Muscle layer of duodenum (tissue), 2 donors: ENCODE results near the gene ZNF581.
A peak's percentile ranks its signal among the peaks of the same experiment; 100 is the strongest.

ENCODE experiments used
- H3K27ac ChIP-seq: one replicate; pipeline ENCODE4 v1.7.0; 2013; ENCODE audit warnings: mild to moderate bottlenecking, low read length
- H3K27me3 ChIP-seq: one replicate; pipeline ENCODE4 v1.7.0; 2013; ENCODE audit warnings: low read depth, mild to moderate bottlenecking, control low read depth, low read length
- H3K36me3 ChIP-seq, 2 donors: one replicate each; pipeline ENCODE4 v1.7.0; 2013; ENCODE audit warnings: low read length in 2 of 2, control low read depth in 1 of 2, mild to moderate bottlenecking in 1 of 2; ENCODE audit not compliant: insufficient read depth in 2 of 2, control insufficient read depth in 1 of 2
- H3K4me1 ChIP-seq, 2 donors: one replicate each; pipeline ENCODE4 v1.7.0; 2013; ENCODE audit warnings: low read length in 2 of 2, mild to moderate bottlenecking in 2 of 2, control low read depth in 1 of 2, moderate library complexity in 1 of 2; ENCODE audit not compliant: insufficient read depth in 2 of 2, control insufficient read depth in 1 of 2
- H3K4me3 ChIP-seq, 2 donors: one replicate each; pipeline ENCODE4 v1.7.0; 2013; ENCODE audit warnings: low read length in 2 of 2, low read depth in 1 of 2, mild to moderate bottlenecking in 1 of 2
- H3K9me3 ChIP-seq, 2 donors: one replicate each; pipeline ENCODE4 v1.7.0; 2013; ENCODE audit warnings: low read length in 2 of 2, control low read depth in 1 of 2, mild to moderate bottlenecking in 1 of 2; ENCODE audit not compliant: control insufficient read depth in 1 of 2
- donor health status: healthy.

Gene ZNF581

DNA sequence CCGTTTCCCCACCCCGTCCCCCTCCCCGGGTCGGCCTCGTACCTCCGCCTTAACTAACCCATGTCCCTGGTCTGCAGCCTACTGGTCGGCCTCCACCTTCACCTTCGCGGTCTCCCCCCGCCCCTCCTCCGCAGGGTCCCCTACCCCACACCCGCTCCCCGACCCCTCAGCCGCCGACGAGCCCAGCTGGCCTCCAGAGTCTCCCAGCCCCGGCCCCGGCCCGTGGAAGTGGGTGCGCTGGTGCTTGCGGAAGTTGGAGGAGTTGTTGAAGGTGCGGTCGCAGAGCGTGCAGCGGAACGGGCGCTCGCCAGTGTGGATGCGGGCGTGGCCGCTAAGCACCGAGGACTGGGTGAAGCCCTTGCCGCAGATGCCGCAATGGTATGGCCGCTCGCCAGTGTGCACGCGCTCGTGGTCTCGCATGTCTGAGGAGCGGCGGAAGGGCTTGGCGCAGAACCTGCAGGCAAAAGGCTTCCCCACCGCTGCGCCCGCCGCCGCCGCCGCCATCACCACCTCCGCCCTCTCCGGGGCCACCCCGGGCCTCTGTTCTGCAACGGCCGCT lies 21.7 kb upstream of the ZNF581 start:
- H3K4me1 ChIP-seq: peaks cover 0 to 15% of the 10 kb centered on the region in 2 donors
- no peak overlapping the region for H3K4me3 ChIP-seq
- no peak overlapping the region for H3K27ac ChIP-seq
- H3K9me3 ChIP-seq: no peaks in the 10 kb centered on the region
- H3K27me3 ChIP-seq: no peaks in the 10 kb centered on the region
- peaks cover 3 to 27% of the 10 kb centered on the region in 2 donors for H3K36me3 ChIP-seq

DNA sequence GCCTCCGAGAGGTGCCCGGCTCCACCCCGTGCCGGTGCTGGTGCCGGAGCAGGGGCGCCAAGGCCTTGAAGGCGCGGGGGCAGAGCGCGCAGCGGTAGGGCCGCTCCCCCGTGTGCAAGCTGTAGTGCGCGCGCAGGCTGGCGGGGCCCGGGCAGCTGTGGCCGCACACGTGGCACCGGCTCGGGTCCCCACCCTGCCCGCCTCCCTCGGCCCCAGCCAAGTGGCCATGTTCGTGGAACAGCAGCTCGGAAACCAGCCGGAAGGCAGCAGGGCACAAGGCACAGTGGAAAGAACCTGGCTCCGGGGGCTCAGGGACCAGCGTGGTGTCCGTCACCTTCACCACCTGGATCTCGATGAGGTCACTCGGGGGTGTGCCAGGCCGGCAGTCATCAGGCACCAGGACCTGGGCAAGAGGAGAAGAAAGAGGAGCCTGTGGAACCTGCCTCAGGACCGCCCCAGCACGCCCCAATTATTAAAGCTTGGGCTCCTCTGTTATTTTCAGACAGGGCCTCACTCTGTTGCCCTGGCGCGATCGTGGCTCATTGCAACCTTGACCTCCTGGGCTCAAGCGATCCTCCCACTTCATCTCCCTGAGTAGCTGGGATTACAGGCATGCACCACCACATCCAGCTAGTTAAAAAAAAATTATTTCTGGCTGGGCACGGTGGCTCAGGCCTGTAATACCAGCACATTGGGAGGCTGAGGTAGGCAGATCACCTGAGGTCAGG lies 21.0 kb upstream of the ZNF581 start:
- Histone ChIP-seq H3K27ac (no peak overlapping the region), H3K9me3 (no peaks in the 10 kb centered on the region), H3K4me1 (peaks cover 0 to 15% of the 10 kb centered on the region in 2 donors), H3K36me3 (peaks cover 3 to 22% of the 10 kb centered on the region in 2 donors), H3K27me3 (no peaks in the 10 kb centered on the region), H3K4me3 (no peak overlapping the region)

DNA sequence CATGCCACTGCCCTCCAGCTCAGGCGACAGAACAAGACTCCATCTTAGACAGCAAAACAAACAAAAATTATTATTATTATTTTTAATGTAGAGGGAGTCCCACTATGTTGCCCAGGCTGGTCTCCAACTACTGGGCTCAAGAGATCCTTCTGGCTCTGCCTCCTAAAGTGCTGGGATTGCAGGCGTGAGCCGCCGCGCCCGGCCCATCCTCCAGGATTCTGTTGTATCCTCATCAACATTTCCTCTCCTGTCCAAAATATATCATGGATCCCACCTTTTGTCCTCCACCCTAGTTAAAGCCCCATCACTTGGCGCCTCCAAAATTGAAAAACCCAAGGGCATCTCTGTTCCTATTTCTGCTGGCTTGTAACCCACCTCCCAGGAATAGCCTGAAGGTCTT lies 20.3 kb upstream of the ZNF581 start:
- no peak overlapping the region for H3K27ac ChIP-seq

GRCh38 chr19:55623561-55623960 lies 19.9 kb upstream of the ZNF581 start:
- peak overlapping the region in 1 of 2 donors; percentile 13 for H3K4me3 ChIP-seq
- H3K9me3 ChIP-seq: no peaks in the 10 kb centered on the region
- H3K27ac ChIP-seq: no peak overlapping the region
- H3K36me3 ChIP-seq: peaks cover 3 to 19% of the 10 kb centered on the region in 2 donors
- no peaks in the 10 kb centered on the region for H3K27me3 ChIP-seq
- peaks cover 0 to 15% of the 10 kb centered on the region in 2 donors for H3K4me1 ChIP-seq

More for the DNA sequence above, 20.3 kb upstream of the ZNF581 start:
- Histone ChIP-seq H3K4me1 (peaks cover 0 to 15% of the 10 kb centered on the region in 2 donors), H3K27me3 (no peaks in the 10 kb centered on the region), H3K36me3 (peaks cover 3 to 19% of the 10 kb centered on the region in 2 donors), H3K4me3 (no peak overlapping the region), H3K9me3 (no peaks in the 10 kb centered on the region)

DNA sequence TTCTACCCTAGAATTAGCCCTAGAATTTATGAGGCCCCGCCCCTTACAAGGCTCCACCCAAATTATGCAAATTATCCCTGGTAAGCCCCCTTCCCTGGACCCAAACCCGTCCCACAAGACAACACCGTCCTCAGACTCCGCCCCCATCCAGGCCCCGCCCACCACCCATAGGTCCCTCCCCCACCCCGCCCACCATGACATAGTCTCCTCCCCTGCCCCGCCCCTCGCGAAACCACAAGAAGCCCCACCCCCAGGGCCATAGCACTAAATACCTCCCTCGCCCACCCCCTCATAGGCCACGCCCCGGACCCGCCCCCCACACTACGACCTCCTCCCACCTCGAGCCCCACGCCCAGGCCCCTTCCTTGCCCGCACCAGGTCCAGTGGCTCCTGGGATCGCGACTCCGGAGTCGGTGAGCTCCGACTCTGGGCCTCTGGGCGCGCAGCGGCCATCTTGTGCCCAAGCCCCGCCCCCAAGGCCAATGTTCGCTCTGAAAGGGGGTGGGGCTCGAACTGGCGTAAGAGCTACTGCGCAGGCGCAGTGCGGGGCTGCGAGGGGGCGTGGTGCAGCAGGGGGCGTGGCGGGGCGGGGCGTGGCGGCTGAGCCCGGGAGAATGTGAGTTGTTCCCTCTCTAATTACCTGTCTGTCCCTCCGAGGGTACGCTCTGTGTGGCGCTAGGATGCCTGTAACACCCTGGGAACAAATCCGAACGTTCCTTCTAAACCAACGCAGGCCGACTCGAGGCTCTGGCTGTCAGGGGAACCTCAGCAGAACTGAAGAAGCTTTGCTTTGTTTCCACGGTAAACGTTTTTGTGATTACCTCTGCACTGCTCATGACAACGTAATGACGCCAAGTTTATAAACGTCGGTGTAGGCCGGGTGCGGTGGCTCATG lies 19.1 kb upstream of the ZNF581 start, which contains the start of gene ZNF784:
Gene ZNF784, minus strand, starts transcription at position 458 of the 895 bp plus-strand sequence. Its CDS starts 5 bp downstream, at position 453.
- no peaks in the 10 kb centered on the region for H3K27me3 ChIP-seq
- peaks cover 0 to 15% of the 10 kb centered on the region in 2 donors for H3K4me1 ChIP-seq
- peak within 1 kb of the TSS; percentile 65 to 66 for H3K4me3 ChIP-seq
- peak within 1 kb of the TSS; percentile 69 for H3K27ac ChIP-seq
- H3K36me3 ChIP-seq: peaks cover 3 to 19% of the 10 kb centered on the region in 2 donors
- no peaks in the 10 kb centered on the region for H3K9me3 ChIP-seq

DNA sequence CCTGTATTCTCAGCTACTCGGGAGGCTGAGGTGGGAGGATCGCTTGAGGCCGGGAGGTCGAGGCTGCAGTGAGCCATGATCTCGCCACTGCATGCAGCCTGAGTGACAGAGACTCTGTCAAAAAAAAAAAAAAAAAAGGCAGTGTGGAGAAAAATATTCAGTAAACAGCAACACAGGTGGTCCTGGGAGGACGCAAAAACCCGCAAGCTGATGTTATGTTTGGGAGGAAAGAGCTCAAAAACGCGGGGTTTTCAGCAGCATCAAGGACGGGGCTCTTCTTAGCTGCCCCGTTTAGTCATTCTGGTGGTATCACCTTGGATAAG lies 18.5 kb upstream of the ZNF581 start:
- Histone ChIP-seq H3K27ac (no peak overlapping the region), H3K9me3 (no peaks in the 10 kb centered on the region), H3K4me3 (peak overlapping the region; percentile 65 to 66)

DNA sequence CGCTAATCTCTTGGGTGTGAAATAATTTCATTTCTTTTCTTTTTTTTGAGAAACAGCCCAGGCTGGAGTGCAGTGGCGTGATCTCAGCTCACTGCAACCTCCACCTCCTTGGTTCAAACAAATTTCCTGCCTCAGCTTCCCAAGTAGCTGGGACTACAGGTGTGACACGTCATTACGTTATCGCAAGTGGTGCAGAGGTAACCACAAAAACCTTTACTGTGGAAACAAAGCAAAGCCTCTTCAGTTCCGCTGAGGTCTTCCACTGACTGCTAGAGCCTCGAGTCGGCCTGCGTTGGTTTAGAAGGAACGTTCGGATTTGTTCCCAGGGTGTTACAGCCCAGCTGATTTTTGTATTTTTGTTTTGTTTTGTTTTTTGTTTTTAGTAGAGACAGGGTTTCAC lies 17.1 kb upstream of the ZNF581 start:
- Histone ChIP-seq H3K27me3 (no peaks in the 10 kb centered on the region), H3K9me3 (no peaks in the 10 kb centered on the region), H3K36me3 (peaks cover 0 to 10% of the 10 kb centered on the region in 2 donors), H3K4me3 (no peak overlapping the region), H3K27ac (no peak overlapping the region), H3K4me1 (peaks cover 0 to 15% of the 10 kb centered on the region in 2 donors)

More for the DNA sequence above, 18.5 kb upstream of the ZNF581 start:
- H3K27me3 ChIP-seq: no peaks in the 10 kb centered on the region
- H3K4me1 ChIP-seq: peaks cover 0 to 15% of the 10 kb centered on the region in 2 donors
- H3K36me3 ChIP-seq: peaks cover 3 to 19% of the 10 kb centered on the region in 2 donors

- H3K27me3 ChIP-seq: no peaks in the 10 kb centered on the region
- no peak overlapping the region for H3K27ac ChIP-seq
- H3K4me1 ChIP-seq: peaks cover 11 to 25% of the 10 kb centered on the region in 2 donors
- no peaks in the 10 kb centered on the region for H3K36me3 ChIP-seq
- no peak overlapping the region for H3K4me3 ChIP-seq
- H3K9me3 ChIP-seq: no peaks in the 10 kb centered on the region
Observed at GRCh38 chr19:55632463-55632834, 11.0 kb upstream of the ZNF581 start.

DNA sequence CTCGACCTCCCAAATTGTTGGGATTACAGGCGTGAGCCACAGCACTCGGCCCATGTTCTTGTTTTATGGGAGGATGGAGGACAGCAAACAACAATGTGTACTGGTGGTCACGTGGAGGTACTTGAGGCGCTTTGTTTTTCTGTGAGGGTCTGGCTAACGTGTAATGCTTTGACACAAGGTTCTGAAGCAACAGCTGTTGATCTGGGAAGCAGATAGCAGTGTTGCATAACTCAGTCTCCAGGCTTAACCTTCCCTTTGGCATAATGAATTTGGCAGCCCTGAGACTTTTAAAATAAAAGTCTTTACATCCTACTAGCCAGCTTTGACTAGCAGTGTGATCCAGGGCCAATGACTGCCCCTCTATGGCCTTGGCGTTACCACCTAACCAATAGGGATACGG lies 9.6 kb upstream of the ZNF581 start:
- Histone ChIP-seq H3K36me3 (no peaks in the 10 kb centered on the region), H3K27ac (no peak overlapping the region), H3K4me1 (peaks cover 11 to 36% of the 10 kb centered on the region in 2 donors), H3K27me3 (no peaks in the 10 kb centered on the region), H3K4me3 (no peak overlapping the region), H3K9me3 (no peaks in the 10 kb centered on the region)

DNA sequence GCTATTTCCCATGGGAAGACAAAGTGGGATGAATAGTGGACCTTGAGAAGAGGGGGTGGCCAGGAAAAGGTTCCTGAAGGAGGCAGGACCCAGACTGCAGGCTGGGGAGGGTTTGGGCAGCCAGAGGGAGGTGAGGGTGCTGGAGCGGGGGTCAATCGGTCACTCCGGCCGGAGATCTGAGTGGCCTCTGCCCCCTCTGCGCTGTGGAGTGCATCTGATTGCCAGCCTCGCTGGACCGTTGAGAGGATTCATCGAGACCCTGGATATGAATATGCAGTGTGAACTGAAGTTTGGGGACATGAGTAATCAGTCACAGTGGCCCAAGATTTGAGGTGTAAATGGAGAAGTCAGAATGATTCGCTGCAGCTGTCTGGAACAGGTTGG lies 8.1 kb upstream of the ZNF581 start:
- Histone ChIP-seq H3K36me3 (no peaks in the 10 kb centered on the region), H3K4me3 (peak overlapping the region; percentile 87 to 100), H3K9me3 (no peaks in the 10 kb centered on the region), H3K4me1 (peaks cover 16 to 51% of the 10 kb centered on the region in 2 donors), H3K27me3 (no peaks in the 10 kb centered on the region), H3K27ac (peak overlapping the region; percentile 100)

DNA sequence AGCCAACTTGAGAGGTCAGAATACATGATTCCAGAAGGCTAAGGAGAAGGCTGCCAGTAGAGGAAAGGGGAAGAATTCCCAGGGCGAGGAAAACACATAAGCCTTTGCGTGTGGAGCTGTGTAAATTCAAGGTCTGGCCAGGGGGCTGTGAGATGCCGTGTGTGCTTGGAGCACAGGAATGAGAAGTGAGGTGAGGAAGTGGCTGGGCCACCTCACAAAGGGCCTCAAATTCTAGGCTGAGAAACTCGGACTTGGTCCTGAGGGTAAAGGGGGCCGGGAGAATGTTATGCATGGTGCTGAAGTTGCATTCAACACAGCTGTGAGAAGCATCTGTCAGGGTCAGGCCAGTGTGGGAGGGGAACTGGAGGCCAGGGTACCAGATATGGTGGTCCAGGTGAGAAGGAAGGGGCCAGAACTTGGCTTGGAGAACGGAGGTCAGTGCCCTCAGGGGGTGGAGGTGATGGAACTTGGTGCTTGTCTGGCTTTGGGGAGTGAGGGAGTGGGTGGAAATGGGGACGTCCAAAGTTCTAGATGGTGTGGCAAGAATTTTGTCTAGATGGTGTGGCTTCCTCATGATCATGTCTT lies 7.5 kb upstream of the ZNF581 start:
- no peaks in the 10 kb centered on the region for H3K9me3 ChIP-seq
- H3K4me3 ChIP-seq: peak overlapping the region; percentile 87 to 100
- peak overlapping the region; percentile 100 for H3K27ac ChIP-seq
- no peaks in the 10 kb centered on the region for H3K27me3 ChIP-seq
- no peaks in the 10 kb centered on the region for H3K36me3 ChIP-seq
- peaks cover 17 to 54% of the 10 kb centered on the region in 2 donors for H3K4me1 ChIP-seq
